HCT116 (cell line): ENCODE measurements around the gene SH2B3.

Source experiments
- CEBPB ChIP-seq: IDR thresholded peaks from 2 replicates; pipeline ENCODE4 v1.6.1; 2012; ENCODE audit warnings: low read depth
- ELF1 ChIP-seq: IDR thresholded peaks from 2 replicates; pipeline ENCODE4 v1.6.1; 2012; ENCODE audit warnings: low read depth, borderline replicate concordance
- EZH2 ChIP-seq: fragments of 200-600 bp; sonication (generic); IDR thresholded peaks from 2 replicates; pipeline ENCODE4 v1.6.1; 2017; ENCODE audit warnings: antibody characterized with exemption, mixed run types
- EZH2phosphoT487 ChIP-seq: fragments of 200-600 bp; IDR thresholded peaks from 2 replicates; pipeline ENCODE4 v1.6.1; 2018; ENCODE audit warnings: antibody characterized with exemption, borderline replicate concordance
- FOSL1 ChIP-seq: IDR thresholded peaks from 2 replicates; pipeline ENCODE4 v1.6.1; 2012; ENCODE audit warnings: low read depth
- POLR2A ChIP-seq: IDR thresholded peaks from 2 replicates; pipeline ENCODE4 v1.7.0; 2011; ENCODE audit warnings: borderline replicate concordance; ENCODE audit not compliant: insufficient read depth, insufficient read length; ENCODE audit errors: extremely low read depth
- POLR2AphosphoS5 ChIP-seq: IDR thresholded peaks from 2 replicates; pipeline ENCODE4 v1.6.1; 2011; ENCODE audit warnings: mild to moderate bottlenecking, low read depth, low read length, moderate library complexity
- RAD21 ChIP-seq: IDR thresholded peaks from 2 replicates; pipeline ENCODE4 v1.6.1; 2012; ENCODE audit warnings: low read depth, mild to moderate bottlenecking
- SP1 ChIP-seq: IDR thresholded peaks from 2 replicates; pipeline ENCODE4 v1.6.1; 2012; ENCODE audit warnings: low read depth
- ZFX ChIP-seq: fragments of 450-650 bp; IDR thresholded peaks from 2 replicates; pipeline ENCODE4 v1.6.1; 2017
- ZNF274 ChIP-seq: fragments of 200-500 bp; sonication (Bioruptor generic); IDR thresholded peaks from 2 replicates; pipeline ENCODE4 v1.6.1; 2014; ENCODE audit warnings: mild to moderate bottlenecking, low read depth, low read length, inconsistent platforms
- TF ChIP-seq, protein P1 (sequence below), 3 experiments: fragments of 200-600 bp in 1 of 3; sonication (generic) in 1 of 3; IDR thresholded peaks in 2 of 3; conservative IDR thresholded peaks in 1 of 3; 2 replicates each; pipeline ENCODE4 v1.5.1; 2012 to 2017; ENCODE audit warnings: low read depth in 2 of 3, low read length in 2 of 3, antibody characterized with exemption in 1 of 3, borderline replicate concordance in 1 of 3, control low read depth in 1 of 3, mild to moderate bottlenecking in 1 of 3, mixed read lengths in 1 of 3, mixed run types in 1 of 3, moderate library complexity in 1 of 3; ENCODE audit not compliant: insufficient read depth in 1 of 3
- TF ChIP-seq, protein P2 (sequence below): IDR thresholded peaks from 2 replicates; pipeline ENCODE4 v1.6.1; 2012

- TF ChIP-seq SP1, result no peak
- TF ChIP-seq POLR2AphosphoS5, result no peak
- TF ChIP-seq, protein P1, sequence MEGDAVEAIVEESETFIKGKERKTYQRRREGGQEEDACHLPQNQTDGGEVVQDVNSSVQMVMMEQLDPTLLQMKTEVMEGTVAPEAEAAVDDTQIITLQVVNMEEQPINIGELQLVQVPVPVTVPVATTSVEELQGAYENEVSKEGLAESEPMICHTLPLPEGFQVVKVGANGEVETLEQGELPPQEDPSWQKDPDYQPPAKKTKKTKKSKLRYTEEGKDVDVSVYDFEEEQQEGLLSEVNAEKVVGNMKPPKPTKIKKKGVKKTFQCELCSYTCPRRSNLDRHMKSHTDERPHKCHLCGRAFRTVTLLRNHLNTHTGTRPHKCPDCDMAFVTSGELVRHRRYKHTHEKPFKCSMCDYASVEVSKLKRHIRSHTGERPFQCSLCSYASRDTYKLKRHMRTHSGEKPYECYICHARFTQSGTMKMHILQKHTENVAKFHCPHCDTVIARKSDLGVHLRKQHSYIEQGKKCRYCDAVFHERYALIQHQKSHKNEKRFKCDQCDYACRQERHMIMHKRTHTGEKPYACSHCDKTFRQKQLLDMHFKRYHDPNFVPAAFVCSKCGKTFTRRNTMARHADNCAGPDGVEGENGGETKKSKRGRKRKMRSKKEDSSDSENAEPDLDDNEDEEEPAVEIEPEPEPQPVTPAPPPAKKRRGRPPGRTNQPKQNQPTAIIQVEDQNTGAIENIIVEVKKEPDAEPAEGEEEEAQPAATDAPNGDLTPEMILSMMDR (IDR thresholded peaks at IDR 0.05 in 2 of 3, conservative IDR thresholded peaks at IDR 0.05 in 1 of 3; ENCODE audit: borderline replicate concordance in 1 of 3, insufficient read depth in 1 of 3, low read depth in 2 of 3, low read length in 2 of 3), result no peak
- TF ChIP-seq, protein P2, sequence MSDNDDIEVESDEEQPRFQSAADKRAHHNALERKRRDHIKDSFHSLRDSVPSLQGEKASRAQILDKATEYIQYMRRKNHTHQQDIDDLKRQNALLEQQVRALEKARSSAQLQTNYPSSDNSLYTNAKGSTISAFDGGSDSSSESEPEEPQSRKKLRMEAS, result no peak
- TF ChIP-seq POLR2A, result no peak
- TF ChIP-seq CEBPB, result no peak
- no peak for TF ChIP-seq ZNF274
- no peak for TF ChIP-seq EZH2
- no peak for TF ChIP-seq FOSL1
- TF ChIP-seq ELF1, result no peak
- no peak for TF ChIP-seq RAD21
- TF ChIP-seq EZH2phosphoT487, result no peak
- no peak for TF ChIP-seq ZFX
Observed at GRCh38 chr12:111427417-111428074, 21.8 kb downstream of the SH2B3 start.
